Psoas muscle (tissue), 8 donors: ENCODE data around the gene AOAH. TPM values are rescaled to one million over a fixed set of nuclear protein-coding genes. Genes with fewer than 3 reads are reported as not detected.

Experiments
- ATAC-seq, 4 donors: fragments of 200-7000 bp; cut with Tn5 transposase; one replicate each; pipeline ENCODE4 v1.9.1; 2020; ENCODE audit warnings: moderate library complexity in 3 of 4, mild to moderate bottlenecking in 2 of 4
- DNase-seq, 2 donors: peaks; one replicate each; pipeline ENCODE4 v3.0.0-alpha.2; 2020
- H3K27ac ChIP-seq: fragments of 200-600 bp; one replicate; pipeline ENCODE4 v1.8.0; 2022
- H3K27me3 ChIP-seq, 3 donors: fragments of 200-600 bp in 1 of 3; one replicate each; pipeline versions ENCODE4 v1.6.1 to v1.8.0; 2013 to 2022; ENCODE audit warnings: low read length in 2 of 3, mild to moderate bottlenecking in 2 of 3, moderate library complexity in 1 of 3; ENCODE audit not compliant: insufficient read depth in 3 of 3
- H3K36me3 ChIP-seq, 2 donors: fragments of 200-600 bp in 1 of 2; one replicate each; pipeline versions ENCODE4 v1.6.1 to v1.8.0; 2013 to 2022; ENCODE audit warnings: low read depth in 1 of 2, mild to moderate bottlenecking in 1 of 2, moderate library complexity in 1 of 2; ENCODE audit not compliant: insufficient read depth in 1 of 2
- H3K4me1 ChIP-seq: fragments of 200-600 bp; one replicate; pipeline ENCODE4 v1.8.0; 2022
- H3K4me3 ChIP-seq: fragments of 200-600 bp; one replicate; pipeline ENCODE4 v1.8.0; 2022; ENCODE audit warnings: mild to moderate bottlenecking
- H3K9me3 ChIP-seq: fragments of 200-600 bp; one replicate; pipeline ENCODE4 v1.8.0; 2022
- CTCF ChIP-seq: fragments of 200-600 bp; IDR thresholded peaks from one replicate; pipeline ENCODE4 v1.8.0; 2022; ENCODE audit warnings: antibody characterized with exemption
- WGBS, 3 donors: extraction: QIAGEN DNeasy Blood & Tissue Kit; methylation state at CpG; one replicate each; pipeline versions ENCODE4 v1.1.6 to v1.1.7; 2013; 5-methylcytosine and 5-hydroxymethylcytosine counted together
- intact Hi-C, 2 donors: fragments of 100-400 bp; cut with DNase I; formaldehyde crosslinking; loops; one replicate each; pipeline versions ENCODE4 v1.11.0 to v1.14.2; 2022
- polyA plus RNA-seq, 3 donors: library from polyadenylated mRNA; stranded (reverse); fragments of 200-250 nt; gene quantifications; one replicate each; pipeline ENCODE4 v1.2.3, GENCODE V29; 2013
- total RNA-seq, 4 donors: library from RNA; stranded (reverse); fragmentation: NEBNext Ultra II Directional in 2 of 4; extraction: Animal tissue kit (Norgen Biotek cat#: 25700) in 2 of 4; gene quantifications; one replicate each; pipeline versions ENCODE4 v1.2.1 to v1.2.4, GENCODE V29; 2021 to 2023
- donor health status: healthy with polysubstance abuse.
- donor health status: DM: no; HTN: no; CAD: no; lungs with moderate emphysema.
- donor health status: Bipolar disorder and iron deficiency.
- donor health status: healthy.
- donor health status: DM: yes; HTN: yes; CAD: no.
- donor health status: DM: no; HTN: no; CAD: no.
- donor health status: DM: no; HTN: no; CAD: no.
- donor health status: DM: yes; HTN: yes; CAD: no.

AOAH gene
- total and polyA plus RNA-seq, 7 donors: 0.04 to 2.1 (median 0.83) TPM

DNA sequence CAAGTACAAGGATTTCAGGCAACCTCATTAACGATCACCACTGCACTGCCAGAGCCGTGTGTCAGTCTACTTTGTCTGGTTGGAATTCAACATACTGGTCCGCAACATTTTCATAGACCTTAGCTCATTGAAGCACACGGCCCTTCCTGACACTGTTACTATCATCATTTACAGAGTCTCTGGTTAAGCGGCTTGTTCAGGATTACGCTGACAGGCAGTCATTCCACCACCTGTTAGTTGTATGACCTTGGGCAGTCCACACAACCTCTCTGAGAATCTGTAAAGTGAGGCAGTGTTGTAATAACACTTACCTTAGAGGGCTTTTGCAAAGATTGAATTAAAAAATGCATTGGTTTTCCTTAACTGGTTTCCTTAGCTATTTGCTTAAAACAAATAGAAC is 112.6 kb downstream of the AOAH start:
- Histone ChIP-seq H3K9me3 (no peaks in the 10 kb centered on the region), H3K4me1 (no peaks in the 10 kb centered on the region), H3K27ac (no peak overlapping the region), H3K36me3 (no peaks in the 10 kb centered on the region), H3K4me3 (no peak overlapping the region), H3K27me3 (peaks cover 0 to 3% (median 0%) of the 10 kb centered on the region in 3 donors)
- intact Hi-C loops: no loop called here
- 72 to 76% (median 74%) methylated on average over 6 of the region's 6 CpGs for WGBS, 3 donors
- DNase-seq (no peak), ATAC-seq (no peak)
- TF ChIP-seq CTCF: no peak

GRCh38 chr7:36607721-36608095 is 116.6 kb downstream of the AOAH start:
- ATAC-seq: no peak
- Histone ChIP-seq H3K27ac (no peak overlapping the region), H3K4me3 (no peak overlapping the region), H3K27me3 (no peaks in the 10 kb centered on the region), H3K4me1 (no peaks in the 10 kb centered on the region), H3K9me3 (no peaks in the 10 kb centered on the region), H3K36me3 (no peaks in the 10 kb centered on the region)
- no peak for TF ChIP-seq CTCF
- no peak for DNase-seq
- intact Hi-C loops: no loop called here
- WGBS, 3 donors: 68 to 75% (median 68%) methylated on average over 3 of the region's 3 CpGs

- no peak for TF ChIP-seq CTCF
- Histone ChIP-seq H3K4me1 (no peaks in the 10 kb centered on the region), H3K27me3 (no peaks in the 10 kb centered on the region), H3K4me3 (no peak overlapping the region), H3K9me3 (no peaks in the 10 kb centered on the region), H3K36me3 (no peaks in the 10 kb centered on the region), H3K27ac (no peak overlapping the region)
- intact Hi-C loops: no loop called here
- no peak for DNase-seq
- 52 to 59% (median 53%) methylated on average over 6 of the region's 6 CpGs for WGBS, 3 donors
- no peak for ATAC-seq
Measured at GRCh38 chr7:36606976-36607720, 117.1 kb downstream of the AOAH start.

DNA sequence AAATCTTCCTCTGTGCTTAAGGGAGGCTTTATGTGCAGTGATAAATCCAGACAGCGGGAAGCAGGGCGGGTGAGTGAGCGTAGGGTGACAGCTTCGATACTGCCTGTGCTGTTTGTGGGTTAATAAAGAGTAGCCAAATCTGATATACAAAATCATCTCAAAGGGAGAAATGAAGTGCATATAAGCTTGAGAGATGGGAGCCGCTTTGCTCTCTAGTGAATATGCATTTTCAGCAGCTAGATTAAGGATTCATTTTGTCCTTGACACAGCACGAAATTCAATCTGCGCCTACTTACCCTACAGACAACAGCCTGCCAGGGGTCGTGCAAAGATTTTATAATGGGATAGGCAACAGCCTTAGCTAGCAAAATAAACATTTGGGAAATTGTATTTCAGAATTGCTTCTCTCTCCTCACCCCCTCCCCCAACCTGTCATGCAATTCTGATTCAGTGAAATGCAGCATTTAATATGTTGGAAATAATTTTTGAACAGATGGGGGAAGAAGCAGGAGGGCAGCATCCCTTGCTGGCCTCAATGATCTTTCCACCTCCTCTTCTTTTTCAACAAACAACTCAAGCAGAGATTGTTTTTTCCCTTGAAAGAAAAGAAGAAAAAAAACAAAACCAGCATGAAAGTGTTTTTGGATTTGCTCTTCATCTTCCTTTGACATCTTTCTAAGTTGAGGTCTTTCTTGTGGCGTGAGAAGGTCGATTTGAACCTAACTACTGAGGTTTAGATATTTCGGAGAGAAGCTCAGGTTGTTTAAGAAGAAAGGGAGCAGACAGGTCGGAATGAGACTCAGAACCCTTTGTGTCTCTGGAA is 117.9 kb downstream of the AOAH start:
- intact Hi-C loops: no loop called here
- no peak overlapping the region for H3K27ac ChIP-seq
- no peaks in the 10 kb centered on the region for H3K36me3 ChIP-seq
- 65 to 76% (median 68%) methylated on average over 12 of the region's 12 CpGs for WGBS, 3 donors
- no peak for TF ChIP-seq CTCF
- H3K27me3 ChIP-seq: no peaks in the 10 kb centered on the region
- no peak overlapping the region for H3K4me3 ChIP-seq
- no peaks in the 10 kb centered on the region for H3K9me3 ChIP-seq
- DNase-seq (no peak), ATAC-seq (no peak)
- no peaks in the 10 kb centered on the region for H3K4me1 ChIP-seq
